Activated T-helper 2 cell treated with anti-CD3 and anti-CD28 coated beads, Interferon-gamma antibody, Interleukin-2, Interleukin-4, amounts not matched to agents 10 μg/mL and 5 μg/mL and 100 μg/mL, durations not matched to agents 14 hours and 24 hours and 36 hours (primary cell): ENCODE measurements around the gene PLOD3. TPM values are rescaled to one million over a fixed set of nuclear protein-coding genes. Genes with fewer than 3 reads are reported as not detected.

Experiments used
- DNase-seq: peaks from one replicate; pipeline ENCODE4 v3.0.0; 2021; ENCODE audit warnings: low spot score
- H3K27ac Mint-ChIP-seq: one replicate; pipeline ENCODE4 v1.8.0; 2021; ENCODE audit warnings: mixed read lengths
- H3K27me3 Mint-ChIP-seq: one replicate; pipeline ENCODE4 v1.8.0; 2021; ENCODE audit warnings: low read depth, mixed read lengths
- H3K36me3 Mint-ChIP-seq: one replicate; pipeline ENCODE4 v1.8.0; 2021; ENCODE audit warnings: low read depth, mixed read lengths
- H3K4me1 Mint-ChIP-seq: one replicate; pipeline ENCODE4 v1.8.0; 2021; ENCODE audit warnings: low read depth, mixed read lengths
- H3K4me3 Mint-ChIP-seq: one replicate; pipeline ENCODE4 v1.8.0; 2021; ENCODE audit warnings: low read depth, mild to moderate bottlenecking, moderate library complexity, mixed read lengths
- H3K9me3 Mint-ChIP-seq: one replicate; pipeline ENCODE4 v1.8.0; 2021; ENCODE audit warnings: mixed read lengths
- intact Hi-C: fragments of 100-400 bp; cut with micrococcal nuclease; formaldehyde crosslinking; loops from one replicate; pipeline ENCODE4 v1.15.1; 2023
- total RNA-seq: library from RNA; stranded (reverse); gene quantifications from 2 replicates; pipeline ENCODE4 v1.2.3, GENCODE V29; 2022

PLOD3 gene
- total RNA-seq, 1 donor from 2014 or later = 75.5 TPM

DNA sequence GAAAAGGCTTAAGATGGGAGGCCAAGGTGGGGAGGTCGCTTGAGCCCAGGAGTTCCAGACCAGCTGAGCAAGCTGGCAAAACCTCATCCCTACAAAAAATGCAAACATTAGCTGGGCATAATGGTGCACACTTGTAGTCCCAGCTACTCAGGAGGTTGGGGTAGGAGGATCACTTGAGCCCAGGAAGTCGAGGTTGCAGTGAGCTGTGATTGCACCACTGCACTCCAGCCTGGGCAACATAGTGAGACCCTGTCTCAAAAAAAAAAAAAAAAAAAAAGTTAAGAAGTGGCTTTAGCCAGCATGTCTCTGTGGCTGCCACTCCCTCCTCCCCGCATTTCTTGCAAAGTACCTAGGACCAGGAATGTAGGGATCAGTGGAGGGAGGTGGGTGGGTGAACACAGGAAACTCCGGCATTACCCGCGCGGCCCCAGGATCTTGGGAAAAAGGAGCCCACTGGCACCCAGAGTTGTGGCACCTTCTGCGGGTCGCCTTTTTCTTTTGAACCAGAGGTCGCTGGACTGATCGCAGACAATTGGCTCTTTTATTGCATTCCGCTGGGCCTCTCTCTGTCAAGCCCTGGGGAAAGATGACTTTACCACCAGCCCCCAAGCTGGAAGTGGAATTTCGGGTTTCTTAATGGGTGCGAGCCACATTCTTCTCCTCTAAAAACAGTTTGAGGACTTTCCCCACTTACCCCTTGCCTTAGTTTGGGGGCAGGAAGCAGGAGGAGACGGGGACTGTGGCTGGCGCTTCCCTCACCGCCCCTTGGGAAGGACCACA, 55.5 kb downstream of the PLOD3 start:
- no peak for DNase-seq
- Mint-ChIP-seq H3K27ac (no peak overlapping the region), H3K4me1 (peaks cover 18% of the 10 kb centered on the region), H3K27me3 (peaks cover 26% of the 10 kb centered on the region), H3K9me3 (no peaks in the 10 kb centered on the region), H3K36me3 (peaks cover 34% of the 10 kb centered on the region), H3K4me3 (peak overlapping the region; percentile 57)
- intact Hi-C loops = loop anchor here (10.0 kb wide), 1 partner anchor 83 kb away; the partner anchor contains the start of gene FIS1

DNA sequence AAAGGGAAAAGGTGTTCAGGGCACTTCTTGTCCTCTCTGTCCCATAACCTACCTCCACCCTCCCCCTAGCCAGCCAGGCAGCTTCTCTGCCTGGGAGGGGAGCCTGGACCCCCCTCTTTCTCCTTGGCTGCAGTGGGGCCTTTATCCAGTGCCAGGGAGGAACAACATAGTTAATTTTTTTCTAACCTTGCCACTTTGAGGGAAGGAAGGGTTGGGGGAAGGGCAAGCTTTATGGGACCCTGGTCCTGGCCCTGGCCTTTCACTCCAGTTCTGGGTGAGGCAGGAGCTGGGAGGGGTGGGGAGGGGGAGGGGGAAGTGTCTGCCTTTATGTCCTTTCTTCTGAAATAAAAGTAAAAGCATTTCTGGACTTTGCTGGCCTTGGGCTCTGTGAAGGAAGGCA, 56.5 kb downstream of the PLOD3 start:
- peaks cover 12% of the 10 kb centered on the region for H3K4me1 Mint-ChIP-seq
- peaks cover 39% of the 10 kb centered on the region for H3K36me3 Mint-ChIP-seq
- intact Hi-C loops = loop anchor here (10.0 kb wide), 1 partner anchor 84 kb away; the partner anchor contains the start of gene FIS1

DNA sequence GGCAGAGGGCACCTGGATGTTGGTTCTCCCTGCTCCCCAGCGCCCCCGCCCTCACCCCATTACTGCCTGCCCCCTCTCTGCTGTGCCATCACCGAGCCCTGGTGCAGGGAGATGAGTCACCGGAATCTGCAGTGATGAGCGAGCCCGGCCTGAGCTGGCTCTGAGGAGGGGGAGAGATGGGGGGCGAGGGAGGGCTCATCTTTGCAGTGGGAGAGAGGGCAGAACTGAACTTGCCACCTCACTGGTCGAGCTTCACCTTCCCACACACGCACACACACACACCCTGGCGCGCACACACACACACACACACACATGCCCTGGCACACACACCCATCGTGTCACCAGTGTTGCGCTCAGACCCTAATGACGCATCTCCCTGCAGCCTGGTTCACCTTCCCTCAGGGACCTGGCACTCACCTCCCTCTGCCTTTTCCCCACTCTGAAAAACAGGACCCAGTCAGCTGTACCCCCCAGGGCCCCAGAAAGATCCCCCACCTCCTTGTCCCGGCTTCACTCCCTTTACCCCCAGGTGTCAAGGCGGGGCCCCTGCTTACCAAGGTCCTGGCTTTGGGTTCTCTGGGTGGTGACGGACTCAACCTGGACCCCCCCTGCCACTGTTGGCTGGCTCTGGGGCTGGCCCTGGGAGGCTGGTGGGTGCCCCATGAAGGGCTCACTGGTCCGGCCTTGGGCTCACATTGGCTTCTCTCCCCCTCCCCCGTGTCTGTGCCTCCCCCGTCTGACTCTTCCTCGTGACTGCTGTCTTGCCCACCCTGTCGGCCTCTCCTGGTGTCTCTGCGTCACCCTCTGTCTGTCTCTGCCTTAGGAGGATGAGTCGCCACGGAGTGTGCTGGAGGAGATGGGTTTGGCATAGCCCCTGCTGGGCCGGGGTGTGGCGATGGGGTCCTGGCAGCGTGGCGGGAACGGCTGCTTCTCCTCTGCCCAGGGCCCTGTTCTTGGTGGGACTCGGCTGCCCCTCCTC, 57.4 kb downstream of the PLOD3 start:
- no peak overlapping the region for H3K27ac Mint-ChIP-seq
- intact Hi-C loops = loop anchor here (10.0 kb wide), 1 partner anchor 85 kb away; the partner anchor contains the start of gene FIS1
- H3K27me3 Mint-ChIP-seq = peaks cover 13% of the 10 kb centered on the region
- H3K4me3 Mint-ChIP-seq = no peak overlapping the region
- no peaks in the 10 kb centered on the region for H3K9me3 Mint-ChIP-seq
- no peak for DNase-seq
- H3K4me1 Mint-ChIP-seq = peaks cover 14% of the 10 kb centered on the region
- peaks cover 43% of the 10 kb centered on the region for H3K36me3 Mint-ChIP-seq

More for the DNA sequence above, 56.5 kb downstream of the PLOD3 start:
- Mint-ChIP-seq H3K27ac (no peak overlapping the region), H3K4me3 (no peak overlapping the region), H3K9me3 (no peaks in the 10 kb centered on the region), H3K27me3 (peaks cover 19% of the 10 kb centered on the region)
- DNase-seq = no peak

- Mint-ChIP-seq H3K27ac (no peak overlapping the region), H3K27me3 (peaks cover 8% of the 10 kb centered on the region), H3K36me3 (peaks cover 43% of the 10 kb centered on the region), H3K9me3 (peaks cover 4% of the 10 kb centered on the region), H3K4me1 (peaks cover 13% of the 10 kb centered on the region), H3K4me3 (no peak overlapping the region)
- intact Hi-C loops = no loop called here
- DNase-seq = no peak
Measured at GRCh38 chr7:101156866-101157589, 60.4 kb downstream of the PLOD3 start.

DNA sequence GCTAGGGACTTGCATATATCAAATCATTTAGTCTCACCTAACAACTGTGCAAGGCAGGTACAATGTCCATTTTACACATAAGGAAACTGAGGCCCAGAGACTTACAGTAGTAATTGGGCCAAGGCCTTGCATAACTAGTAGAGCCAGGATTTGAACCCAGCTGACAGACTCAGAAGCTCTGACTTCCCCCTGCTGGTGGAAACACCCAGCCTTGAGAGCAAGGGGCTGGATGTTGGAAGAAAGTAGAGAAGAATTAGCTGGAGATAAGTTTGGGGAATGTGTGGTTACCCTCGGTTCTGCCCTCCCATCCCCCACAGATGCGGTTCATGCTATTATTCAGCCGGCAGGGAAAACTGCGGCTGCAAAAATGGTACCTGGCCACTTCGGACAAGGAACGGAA, 61.1 kb downstream of the PLOD3 start:
- H3K9me3 Mint-ChIP-seq = peaks cover 4% of the 10 kb centered on the region
- peaks cover 41% of the 10 kb centered on the region for H3K36me3 Mint-ChIP-seq
- DNase-seq = no peak
- intact Hi-C loops = no loop called here
- H3K27ac Mint-ChIP-seq = no peak overlapping the region
- H3K4me3 Mint-ChIP-seq = no peak overlapping the region
- peaks cover 8% of the 10 kb centered on the region for H3K27me3 Mint-ChIP-seq
- H3K4me1 Mint-ChIP-seq = peaks cover 13% of the 10 kb centered on the region

Other genes starting within 250 kb of the PLOD3 start
- gene MUC12, start 248.0 kb downstream of the PLOD3 start, total RNA-seq = 0.85 and 1.4 TPM in 2 replicates
- gene MUC17, start 197.5 kb downstream of the PLOD3 start, total RNA-seq = not detected in 2 replicates
- 42.6 and 43.8 TPM in 2 replicates for gene TRIM56, start 132.1 kb downstream of the PLOD3 start, total RNA-seq
- gene SERPINE1, start 90.5 kb downstream of the PLOD3 start, total RNA-seq = 0.23 TPM in 2 replicates
- 41.8 and 42.8 TPM in 2 replicates for gene AP1S1, start 63.1 kb downstream of the PLOD3 start, total RNA-seq
- 0.23 and 0.41 TPM in 2 replicates for gene VGF, start 52.0 kb downstream of the PLOD3 start, total RNA-seq
- not detected in 2 replicates for gene NAT16, start 37.3 kb downstream of the PLOD3 start, total RNA-seq
- gene MOGAT3, start 16.5 kb downstream of the PLOD3 start, total RNA-seq = not detected in 2 replicates
- gene ZNHIT1, start 584 bp upstream of the PLOD3 start, total RNA-seq = 45.1 and 46.8 TPM in 2 replicates
- 18.2 and 19.4 TPM in 2 replicates for gene CLDN15, start 20.2 kb upstream of the PLOD3 start, total RNA-seq
- gene FIS1, start 27.5 kb upstream of the PLOD3 start, total RNA-seq = 121 and 132 TPM in 2 replicates
- gene IFT22, start 104.2 kb upstream of the PLOD3 start, total RNA-seq = 4.5 and 5.3 TPM in 2 replicates
- 0.11 and 0.16 TPM in 2 replicates for gene COL26A1, start 145.3 kb upstream of the PLOD3 start, total RNA-seq